GM21515 (cell line): ENCODE measurements around the gene SLC10A3.

Source experiments
- ATAC-seq: cut with Tn5 transposase; IDR thresholded peaks from one replicate; pipeline ENCODE4 v1.9.1; 2021; ENCODE audit not compliant: unreplicated experiment

Gene SLC10A3

DNA sequence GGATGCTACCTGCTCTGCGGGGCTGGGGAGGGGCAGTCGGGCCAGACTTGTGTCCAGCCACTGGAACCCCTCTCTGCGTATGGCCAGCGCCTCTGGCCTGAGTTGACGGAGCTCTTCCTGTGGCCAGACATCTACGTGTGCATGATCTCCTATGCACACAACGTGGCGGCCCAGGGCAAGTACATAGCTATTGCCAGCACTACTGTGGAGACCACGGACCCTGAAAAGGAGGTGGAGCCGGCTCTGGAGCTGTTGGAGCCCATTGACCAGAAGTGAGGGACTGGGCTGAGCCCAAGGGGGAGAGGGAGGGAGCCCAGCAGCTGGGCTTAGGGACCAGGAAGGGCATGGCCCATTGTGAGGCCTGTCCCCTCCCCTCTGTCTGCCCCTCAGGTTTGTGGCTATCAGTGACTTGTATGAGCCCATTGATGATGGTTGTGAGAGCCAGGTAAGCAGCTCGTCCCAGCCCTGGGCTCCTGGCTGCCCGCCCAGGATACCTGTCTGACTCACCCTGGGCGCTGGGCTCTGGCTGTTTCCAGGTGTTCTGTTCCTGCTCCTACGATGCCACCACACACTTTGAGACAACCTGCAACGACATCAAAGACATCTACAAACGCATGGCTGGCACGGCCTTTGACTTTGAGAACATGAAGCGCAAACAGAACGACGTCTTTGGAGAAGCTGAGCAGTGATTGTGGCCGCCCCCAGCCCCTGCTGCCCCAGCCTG, 48.3 kb downstream of the SLC10A3 start:
- no peak for ATAC-seq

GRCh38 chrX:154441564-154441963, 48.9 kb downstream of the SLC10A3 start:
- ATAC-seq, result no peak

DNA sequence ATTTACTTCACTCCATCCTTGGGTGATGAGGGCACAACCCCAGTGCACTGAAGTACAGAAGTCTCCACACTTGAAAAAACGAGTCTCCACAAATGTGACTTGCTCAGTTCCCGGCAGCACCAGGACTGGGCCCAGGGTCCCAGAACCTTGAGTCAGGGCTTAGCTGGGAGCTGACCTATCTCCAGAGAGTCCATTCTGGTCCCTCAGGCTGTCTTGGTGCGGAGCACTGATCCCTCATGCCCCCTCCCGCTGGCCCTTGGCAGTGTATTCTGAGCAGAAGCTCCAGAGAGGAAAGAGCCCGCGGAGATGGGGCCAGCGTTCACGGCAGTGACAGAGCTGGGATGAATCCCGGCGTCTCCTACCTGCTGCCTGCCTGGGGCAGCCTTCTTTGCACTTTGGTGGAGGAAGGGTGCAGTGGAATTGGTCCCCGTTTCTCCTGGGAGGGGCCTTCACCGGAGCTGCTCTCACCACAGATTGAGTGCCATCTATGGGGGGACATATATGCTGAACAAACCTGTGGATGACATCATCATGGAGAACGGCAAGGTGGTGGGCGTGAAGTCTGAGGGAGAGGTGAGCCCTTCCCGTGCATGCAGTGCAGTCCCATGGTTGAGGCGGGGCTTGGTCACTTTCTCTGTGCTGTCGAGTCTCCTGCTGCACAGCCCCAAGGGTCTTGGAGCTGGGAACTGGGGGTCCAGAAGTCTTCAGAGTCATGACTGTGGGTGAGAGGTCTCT, 49.6 kb downstream of the SLC10A3 start:
- no peak for ATAC-seq

DNA sequence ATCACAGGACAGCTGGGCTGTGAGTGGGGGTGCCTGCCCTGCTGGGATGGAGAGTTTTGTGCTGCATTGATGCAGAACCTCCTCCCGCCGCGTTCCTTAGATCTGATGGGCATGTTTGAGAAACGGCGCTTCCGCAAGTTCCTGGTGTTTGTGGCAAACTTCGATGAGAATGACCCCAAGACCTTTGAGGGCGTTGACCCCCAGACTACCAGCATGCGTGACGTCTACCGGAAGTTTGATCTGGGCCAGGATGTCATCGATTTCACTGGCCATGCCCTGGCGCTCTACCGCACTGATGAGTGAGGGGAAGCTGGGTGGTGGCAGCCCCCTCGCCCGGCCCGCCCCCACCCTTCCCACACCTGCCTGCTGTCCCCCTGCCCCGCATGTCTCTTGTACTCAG, 50.6 kb downstream of the SLC10A3 start:
- ATAC-seq, result no peak

DNA sequence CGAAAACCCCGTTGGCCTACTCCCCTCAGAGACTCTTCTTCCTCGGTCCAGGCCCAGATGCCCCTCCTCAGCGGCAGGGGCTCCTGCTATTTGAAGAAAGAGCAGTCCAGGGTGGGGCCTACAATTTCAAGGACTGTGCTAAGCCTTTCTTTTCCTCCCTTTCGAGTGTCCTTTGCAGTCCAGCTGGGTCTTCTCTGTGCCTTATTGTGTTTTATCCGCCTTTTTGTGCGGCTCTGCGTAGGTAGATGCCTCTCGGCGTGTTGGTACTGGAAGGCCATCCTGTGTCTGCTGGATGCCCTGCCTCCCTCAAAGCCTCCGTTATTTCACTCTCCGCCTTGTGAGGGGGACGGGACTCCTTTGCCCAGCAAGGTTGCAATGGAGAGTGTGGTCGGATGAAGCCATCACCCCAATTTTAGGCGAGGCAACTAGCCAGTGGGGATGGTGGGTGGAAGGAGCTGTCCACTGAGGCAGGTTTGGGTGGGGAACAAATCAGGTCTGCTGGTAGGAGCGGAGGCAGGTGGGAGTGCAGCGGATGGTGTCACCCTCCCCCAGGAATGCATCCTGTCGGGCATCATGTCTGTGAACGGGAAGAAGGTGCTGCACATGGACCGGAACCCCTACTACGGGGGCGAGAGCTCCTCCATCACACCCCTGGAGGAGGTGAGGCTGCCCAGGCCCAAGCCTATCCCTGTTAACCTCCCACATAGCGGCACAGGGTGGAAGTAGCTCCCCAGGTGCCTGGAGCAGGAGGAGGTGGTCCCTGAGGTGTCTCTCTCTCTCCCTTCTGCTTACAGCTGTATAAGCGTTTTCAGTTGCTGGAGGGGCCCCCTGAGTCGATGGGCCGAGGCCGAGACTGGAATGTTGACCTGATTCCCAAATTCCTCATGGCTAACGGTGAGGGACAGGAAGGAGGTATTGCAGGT, 52.2 kb downstream of the SLC10A3 start:
- no peak for ATAC-seq
